PC-9 (cell line): Measurements from ENCODE around the gene ACOXL. TPM values are rescaled to one million over a fixed set of nuclear protein-coding genes. Genes with fewer than 3 reads are reported as not detected.

Experiments used
- BruUV-seq: library from RNA; stranded (reverse); fragments of 400-500 nt; replicated peaks from 2 replicates; lab custom pipeline; 2021; lab: Mats Ljungman, UMichigan
- CTCF ChIA-PET: fragments of 300-600 bp; sonication (Branson Sonifier 250); formaldehyde crosslinking; loops from one replicate; lab custom pipeline; 2022; ENCODE audit warnings: antibody characterized with exemption; lab: Charles Lee
- POLR2A ChIA-PET: fragments of 300-600 bp; sonication (Branson Sonifier 250); formaldehyde crosslinking; loops from one replicate; lab custom pipeline; 2022; ENCODE audit warnings: antibody characterized with exemption; ENCODE audit not compliant: unreplicated experiment; lab: Charles Lee
- DNase-seq, 2 experiments: peaks; one replicate each; pipeline versions ENCODE4 v3.0.0 to v3.0.0-alpha.2; 2015 to 2022; ENCODE audit warnings: mixed read lengths in 1 of 2
- H2AFZ ChIP-seq: fragments of 200-600 bp; sonication (generic); 2 replicates; pipeline ENCODE4 v1.8.1; 2017; ENCODE audit warnings: antibody characterized with exemption
- H3F3A ChIP-seq: fragments of 200-600 bp; sonication (generic); 2 replicates; pipeline ENCODE4 v1.8.1; 2017; ENCODE audit warnings: antibody characterized with exemption, mild to moderate bottlenecking, low read depth; ENCODE audit not compliant: insufficient read depth
- H3K27ac ChIP-seq: fragments of 200-600 bp; sonication (generic); 2 replicates; pipeline ENCODE4 v1.6.1; 2016; ENCODE audit warnings: mixed run types
- H3K27me3 ChIP-seq: fragments of 200-600 bp; sonication (generic); 2 replicates; pipeline ENCODE4 v1.6.1; 2016; ENCODE audit warnings: low read depth, mixed run types; ENCODE audit not compliant: insufficient read depth
- H3K36me3 ChIP-seq: fragments of 200-600 bp; sonication (generic); 2 replicates; pipeline ENCODE4 v1.6.1; 2016; ENCODE audit warnings: low read depth, mixed run types
- H3K4me1 ChIP-seq: fragments of 200-600 bp; sonication (generic); replicated peaks from 2 replicates; pipeline ENCODE4 v1.6.1; 2016; ENCODE audit warnings: mixed run types; ENCODE audit not compliant: insufficient read depth
- H3K4me2 ChIP-seq: fragments of 200-600 bp; sonication (generic); 2 replicates; pipeline ENCODE4 v1.6.1; 2017; ENCODE audit warnings: mixed run types
- H3K4me3 ChIP-seq: fragments of 200-600 bp; sonication (generic); 2 replicates; pipeline ENCODE4 v1.6.1; 2016; ENCODE audit warnings: mixed run types
- H3K79me2 ChIP-seq: fragments of 200-600 bp; sonication (generic); 2 replicates; pipeline ENCODE4 v1.6.1; 2017; ENCODE audit warnings: low read depth, mixed run types
- H3K9me2 ChIP-seq: fragments of 200-600 bp; sonication (generic); 2 replicates; pipeline ENCODE4 v1.8.1; 2017; ENCODE audit warnings: mild to moderate bottlenecking; ENCODE audit not compliant: insufficient read depth
- H3K9me3 ChIP-seq: fragments of 200-600 bp; sonication (generic); 2 replicates; pipeline ENCODE4 v1.8.1; 2016; ENCODE audit warnings: low read depth; ENCODE audit not compliant: insufficient read depth
- H4K20me1 ChIP-seq: fragments of 200-600 bp; sonication (generic); 2 replicates; pipeline ENCODE4 v1.8.1; 2017; ENCODE audit not compliant: insufficient read depth
- EZH2 ChIP-seq: fragments of 200-600 bp; sonication (generic); IDR thresholded peaks from 2 replicates; pipeline ENCODE4 v1.8.0; 2017; ENCODE audit warnings: antibody characterized with exemption, low read depth
- intact Hi-C: fragments of 100-400 bp; cut with micrococcal nuclease; formaldehyde crosslinking; loops from one replicate; pipeline ENCODE4 v1.10.0; 2022; ENCODE audit not compliant: unreplicated experiment
- total RNA-seq: library from RNA; stranded (reverse); gene quantifications from 2 replicates; pipeline ENCODE4 v1.2.3, GENCODE V29; 2021
- TF ChIP-seq, protein P1 (sequence below): fragments of 200-600 bp; sonication (generic); conservative IDR thresholded peaks from 2 replicates; pipeline ENCODE4 v1.6.1; 2017; ENCODE audit warnings: mixed run types, antibody characterized with exemption, mild to moderate bottlenecking, moderate library complexity

ACOXL gene
- total RNA-seq, 1 experiment from 2014 or later: 10.7 TPM

DNA sequence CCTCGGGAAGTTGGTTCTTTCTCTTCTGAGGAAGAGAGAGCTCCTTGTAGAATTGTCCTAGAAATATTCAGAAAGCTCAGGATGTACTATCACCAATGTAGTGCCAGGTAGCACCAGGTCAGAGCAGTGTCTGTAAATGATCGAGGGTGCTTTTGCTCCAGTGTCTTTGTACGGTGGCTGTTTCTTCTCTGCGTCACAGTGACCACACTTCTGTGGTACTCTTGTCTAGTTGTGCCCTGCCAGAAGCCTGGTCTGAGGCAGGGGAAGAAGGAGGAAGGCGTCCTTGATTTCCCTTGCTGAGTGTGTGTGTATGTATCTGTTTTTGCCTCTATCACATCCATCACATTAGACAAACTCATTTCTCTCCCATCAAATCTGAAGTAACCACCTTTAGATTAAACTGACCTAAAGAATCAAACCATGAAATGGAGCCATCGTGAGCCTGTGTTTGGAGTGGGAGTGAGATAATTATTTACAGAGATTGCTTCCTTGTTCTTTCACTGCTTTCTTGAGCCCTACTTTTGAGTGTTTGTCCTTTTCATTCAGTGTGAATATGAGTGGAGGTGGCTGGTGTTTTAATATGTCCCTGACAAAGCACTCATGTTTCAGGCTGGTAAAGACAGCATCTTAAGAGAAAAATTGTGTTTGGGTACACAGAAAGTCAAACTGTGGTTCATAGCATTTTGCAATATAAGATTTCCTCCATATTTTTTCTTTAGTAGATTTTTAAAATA, 97.2 kb downstream of the ACOXL start:
- CTCF ChIA-PET: no interaction called here
- H3K4me2 ChIP-seq: no peak overlapping the region
- BruUV-seq: no TSS peak
- H2AFZ ChIP-seq: no peak overlapping the region
- DNase-seq: no peak
- H3K9me3 ChIP-seq: peaks cover 3% of the 10 kb centered on the region; the same call in 1 of the 2 replicates
- no peaks in the 10 kb centered on the region for H3F3A ChIP-seq
- POLR2A ChIA-PET: no interaction called here
- no peaks in the 10 kb centered on the region for H3K27me3 ChIP-seq
- 0 out of 2 replicates have a peak, but pooled peaks cover 3% of the 10 kb centered on the region for H3K36me3 ChIP-seq
- no peaks in the 10 kb centered on the region for H3K4me1 ChIP-seq
- H3K9me2 ChIP-seq: no peaks in the 10 kb centered on the region
- H3K27ac ChIP-seq: no peak overlapping the region
- TF ChIP-seq, protein P1, sequence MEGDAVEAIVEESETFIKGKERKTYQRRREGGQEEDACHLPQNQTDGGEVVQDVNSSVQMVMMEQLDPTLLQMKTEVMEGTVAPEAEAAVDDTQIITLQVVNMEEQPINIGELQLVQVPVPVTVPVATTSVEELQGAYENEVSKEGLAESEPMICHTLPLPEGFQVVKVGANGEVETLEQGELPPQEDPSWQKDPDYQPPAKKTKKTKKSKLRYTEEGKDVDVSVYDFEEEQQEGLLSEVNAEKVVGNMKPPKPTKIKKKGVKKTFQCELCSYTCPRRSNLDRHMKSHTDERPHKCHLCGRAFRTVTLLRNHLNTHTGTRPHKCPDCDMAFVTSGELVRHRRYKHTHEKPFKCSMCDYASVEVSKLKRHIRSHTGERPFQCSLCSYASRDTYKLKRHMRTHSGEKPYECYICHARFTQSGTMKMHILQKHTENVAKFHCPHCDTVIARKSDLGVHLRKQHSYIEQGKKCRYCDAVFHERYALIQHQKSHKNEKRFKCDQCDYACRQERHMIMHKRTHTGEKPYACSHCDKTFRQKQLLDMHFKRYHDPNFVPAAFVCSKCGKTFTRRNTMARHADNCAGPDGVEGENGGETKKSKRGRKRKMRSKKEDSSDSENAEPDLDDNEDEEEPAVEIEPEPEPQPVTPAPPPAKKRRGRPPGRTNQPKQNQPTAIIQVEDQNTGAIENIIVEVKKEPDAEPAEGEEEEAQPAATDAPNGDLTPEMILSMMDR: no peak
- no peak for TF ChIP-seq EZH2
- no peaks in the 10 kb centered on the region for H3K79me2 ChIP-seq
- intact Hi-C loops: no loop called here
- H3K4me3 ChIP-seq: no peak overlapping the region
- no peaks in the 10 kb centered on the region for H4K20me1 ChIP-seq

DNA sequence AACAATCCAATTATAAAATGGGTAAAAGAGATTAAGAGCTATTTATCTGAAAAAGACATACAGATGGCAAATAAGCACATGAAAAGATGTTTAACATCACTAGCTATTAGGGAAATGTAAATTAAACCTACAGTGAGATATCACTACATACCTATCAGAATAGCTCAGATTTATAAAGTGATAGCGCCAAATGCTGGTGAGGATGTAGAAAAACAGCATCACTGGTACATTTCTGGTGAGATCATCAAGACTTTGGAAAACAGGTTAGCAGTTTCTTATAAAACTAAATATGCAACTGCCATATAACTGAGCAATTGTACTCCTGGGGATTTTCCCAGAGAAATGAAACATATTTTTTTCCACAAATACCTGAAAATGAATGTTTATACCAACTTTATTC, 100.4 kb downstream of the ACOXL start:
- H3K4me2 ChIP-seq: no peak overlapping the region
- intact Hi-C loops: no loop called here
- POLR2A ChIA-PET: no interaction called here
- no peak overlapping the region for H3K27ac ChIP-seq
- no peaks in the 10 kb centered on the region for H3F3A ChIP-seq
- no peak for DNase-seq
- BruUV-seq: no TSS peak
- H3K4me1 ChIP-seq: no peaks in the 10 kb centered on the region
- H4K20me1 ChIP-seq: no peaks in the 10 kb centered on the region
- no peak for TF ChIP-seq EZH2
- TF ChIP-seq, protein P1: no peak
- no peaks in the 10 kb centered on the region for H3K27me3 ChIP-seq
- no peaks in the 10 kb centered on the region for H3K36me3 ChIP-seq
- no peaks in the 10 kb centered on the region for H3K79me2 ChIP-seq
- H3K4me3 ChIP-seq: no peak overlapping the region
- CTCF ChIA-PET: no interaction called here
- H3K9me3 ChIP-seq: no peaks in the 10 kb centered on the region
- H2AFZ ChIP-seq: no peak overlapping the region
- H3K9me2 ChIP-seq: no peaks in the 10 kb centered on the region

DNA sequence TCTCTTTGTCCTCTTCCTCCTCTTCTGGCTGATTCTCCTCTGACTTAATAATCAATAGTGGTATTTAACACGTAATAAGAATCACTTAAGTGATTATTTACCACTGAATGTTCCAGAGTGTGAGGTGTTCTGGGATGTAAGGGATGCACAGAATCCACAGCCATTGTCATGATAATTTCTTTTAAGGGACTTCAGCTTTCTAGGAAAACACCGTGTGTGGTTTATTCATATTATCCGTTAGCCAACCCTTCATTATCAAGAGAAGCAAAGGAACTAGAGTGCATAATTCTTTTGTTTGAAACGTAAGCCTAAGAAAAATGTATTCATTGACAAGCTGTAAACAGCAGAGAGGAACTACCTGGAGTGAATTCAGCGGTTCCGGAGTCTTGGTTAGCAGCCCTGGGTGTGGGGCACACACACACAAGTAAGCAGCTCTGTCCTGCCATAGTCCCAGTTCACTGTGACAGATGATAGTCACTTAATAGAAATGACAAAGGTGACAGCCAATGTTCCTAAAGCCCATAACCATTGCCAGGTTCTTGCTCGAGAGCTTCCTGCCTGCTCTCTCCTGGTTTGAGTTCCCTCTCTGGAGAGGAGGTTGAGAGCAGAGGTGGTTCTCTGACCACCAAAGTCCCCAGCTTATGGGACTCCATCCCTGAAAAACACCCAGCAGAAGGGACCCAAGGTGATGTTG, 101.9 kb downstream of the ACOXL start:
- Histone ChIP-seq H2AFZ (no peak overlapping the region), H3K36me3 (no peaks in the 10 kb centered on the region)
- BruUV-seq: no TSS peak

More for the DNA sequence above, 101.9 kb downstream of the ACOXL start:
- intact Hi-C loops: no loop called here
- H3K9me3 ChIP-seq: no peaks in the 10 kb centered on the region
- H3F3A ChIP-seq: no peaks in the 10 kb centered on the region
- no peak overlapping the region for H3K4me3 ChIP-seq
- H3K27ac ChIP-seq: no peak overlapping the region
- H3K27me3 ChIP-seq: no peaks in the 10 kb centered on the region
- DNase-seq: no peak
- CTCF ChIA-PET: interaction anchor here (0.6 kb wide), 1 partner anchor 137 kb away, joined by 3 read pairs; no protein-coding TSS in a partner anchor
- H3K79me2 ChIP-seq: no peaks in the 10 kb centered on the region
- H3K4me2 ChIP-seq: no peak overlapping the region
- H3K4me1 ChIP-seq: no peaks in the 10 kb centered on the region
- TF ChIP-seq, protein P1: no peak
- TF ChIP-seq EZH2: no peak
- POLR2A ChIA-PET: no interaction called here
- H4K20me1 ChIP-seq: no peaks in the 10 kb centered on the region
- H3K9me2 ChIP-seq: no peaks in the 10 kb centered on the region
